GM10248 (cell line): Measurements from ENCODE around the gene NENF.

ENCODE experiments used
- CTCF ChIA-PET: fragments of 300-600 bp; sonication (Branson Sonifier 250); formaldehyde crosslinking; extraction: SDS; loops from one replicate; lab custom pipeline; 2021; ENCODE audit warnings: antibody characterized with exemption; lab: Yijun Ruan, JAX
- POLR2A ChIA-PET: fragments of 350-650 bp; sonication (Branson Sonifier 250); formaldehyde crosslinking; extraction: SDS; loops from one replicate; lab custom pipeline; 2020; ENCODE audit warnings: antibody characterized with exemption; lab: Yijun Ruan, JAX
- DNase-seq: peaks from one replicate; pipeline ENCODE4 v3.0.0; 2012; ENCODE audit errors: extremely low spot score
- TF ChIP-seq, protein P1 (sequence below): IDR thresholded peaks from 2 replicates; pipeline ENCODE4 v1.5.1; 2012; ENCODE audit warnings: mild to moderate bottlenecking, low read depth; ENCODE audit errors: extremely low read depth, missing control alignments, control extremely low read depth

NENF gene

GRCh38 chr1:212401042-212401441, 31.7 kb upstream of the NENF start:
- no peak for DNase-seq
- POLR2A ChIA-PET = no interaction called here
- TF ChIP-seq, protein P1, sequence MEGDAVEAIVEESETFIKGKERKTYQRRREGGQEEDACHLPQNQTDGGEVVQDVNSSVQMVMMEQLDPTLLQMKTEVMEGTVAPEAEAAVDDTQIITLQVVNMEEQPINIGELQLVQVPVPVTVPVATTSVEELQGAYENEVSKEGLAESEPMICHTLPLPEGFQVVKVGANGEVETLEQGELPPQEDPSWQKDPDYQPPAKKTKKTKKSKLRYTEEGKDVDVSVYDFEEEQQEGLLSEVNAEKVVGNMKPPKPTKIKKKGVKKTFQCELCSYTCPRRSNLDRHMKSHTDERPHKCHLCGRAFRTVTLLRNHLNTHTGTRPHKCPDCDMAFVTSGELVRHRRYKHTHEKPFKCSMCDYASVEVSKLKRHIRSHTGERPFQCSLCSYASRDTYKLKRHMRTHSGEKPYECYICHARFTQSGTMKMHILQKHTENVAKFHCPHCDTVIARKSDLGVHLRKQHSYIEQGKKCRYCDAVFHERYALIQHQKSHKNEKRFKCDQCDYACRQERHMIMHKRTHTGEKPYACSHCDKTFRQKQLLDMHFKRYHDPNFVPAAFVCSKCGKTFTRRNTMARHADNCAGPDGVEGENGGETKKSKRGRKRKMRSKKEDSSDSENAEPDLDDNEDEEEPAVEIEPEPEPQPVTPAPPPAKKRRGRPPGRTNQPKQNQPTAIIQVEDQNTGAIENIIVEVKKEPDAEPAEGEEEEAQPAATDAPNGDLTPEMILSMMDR = no peak
- CTCF ChIA-PET = no interaction called here

GRCh38 chr1:212401838-212402582, 30.7 kb upstream of the NENF start:
- ChIA-PET POLR2A (no interaction called here), CTCF (no interaction called here)
- no peak for DNase-seq
- TF ChIP-seq, protein P1 = no peak

DNA sequence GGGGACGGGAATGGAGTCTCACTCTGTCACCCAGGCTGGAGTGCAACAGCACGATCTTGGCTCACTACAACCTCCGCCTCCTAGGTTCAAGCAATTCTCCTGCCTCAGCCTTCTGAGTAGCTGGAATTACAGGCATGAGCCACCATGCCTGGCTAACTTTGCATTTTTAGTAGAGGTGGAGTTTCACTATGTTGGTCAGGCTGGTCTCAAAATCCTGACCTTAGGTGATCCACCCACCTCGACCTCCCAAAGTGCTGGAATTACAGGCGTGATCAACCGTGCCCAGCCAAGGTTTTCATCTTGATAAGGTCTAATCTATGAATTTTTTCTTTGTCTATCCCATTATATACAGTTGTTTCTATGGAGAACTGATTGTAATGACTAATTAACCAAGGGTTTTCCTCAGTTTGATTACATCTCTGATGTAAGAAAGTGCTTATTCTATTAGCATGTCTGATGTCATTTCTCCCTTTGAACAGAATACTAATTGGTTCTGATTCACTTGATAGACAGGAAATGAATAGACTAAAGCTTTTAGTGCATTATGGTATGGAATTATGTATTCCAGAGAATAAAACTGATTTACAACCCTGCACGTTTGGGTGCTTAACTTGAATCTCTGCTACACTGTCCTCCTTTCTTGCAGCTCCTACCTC, 29.9 kb upstream of the NENF start:
- DNase-seq = no peak
- TF ChIP-seq, protein P1 = no peak
- ChIA-PET POLR2A (no interaction called here), CTCF (no interaction called here)

DNA sequence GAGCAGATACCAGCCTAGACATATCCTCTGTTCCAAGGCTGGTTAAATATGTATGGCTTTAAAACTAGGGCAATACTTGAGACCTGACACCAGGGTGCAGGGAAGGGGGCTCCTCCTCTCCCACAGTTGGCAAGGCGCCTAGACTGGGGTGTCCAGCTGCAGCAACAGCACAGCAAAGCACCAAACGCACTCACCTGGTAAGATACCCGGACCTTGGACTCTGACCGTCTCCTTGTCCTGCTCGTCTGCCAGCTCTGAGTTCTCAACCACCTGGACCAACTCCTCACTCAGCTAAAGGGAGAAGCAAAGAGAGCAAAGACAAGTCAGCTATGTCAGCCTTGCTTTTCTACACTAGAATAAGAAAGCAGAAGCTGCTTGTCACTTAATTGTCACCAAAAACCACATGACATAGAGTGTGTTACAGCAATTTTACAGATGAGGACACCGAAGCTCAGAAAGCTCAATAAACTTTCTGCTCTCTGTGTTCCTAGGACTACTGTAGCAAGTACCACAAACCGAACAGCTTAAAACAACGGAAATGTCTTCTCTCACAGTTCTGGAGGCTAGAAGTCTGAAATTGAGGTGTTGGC, 22.4 kb upstream of the NENF start:
- no peak for DNase-seq
- ChIA-PET POLR2A (no interaction called here), CTCF (interaction anchor here (1.9 kb wide), 1 partner anchor 46 kb away, joined by 7 read pairs; no protein-coding TSS in a partner anchor)
- TF ChIP-seq, protein P1 = no peak

- ChIA-PET CTCF (interaction anchor here (1.8 kb wide), 1 partner anchor 43 kb away, joined by 8 read pairs; no protein-coding TSS in a partner anchor), POLR2A (no interaction called here)
- peak; percentile 42 for DNase-seq
- TF ChIP-seq, protein P1 = no peak
Measured at GRCh38 chr1:212412374-212412773, 20.3 kb upstream of the NENF start.

DNA sequence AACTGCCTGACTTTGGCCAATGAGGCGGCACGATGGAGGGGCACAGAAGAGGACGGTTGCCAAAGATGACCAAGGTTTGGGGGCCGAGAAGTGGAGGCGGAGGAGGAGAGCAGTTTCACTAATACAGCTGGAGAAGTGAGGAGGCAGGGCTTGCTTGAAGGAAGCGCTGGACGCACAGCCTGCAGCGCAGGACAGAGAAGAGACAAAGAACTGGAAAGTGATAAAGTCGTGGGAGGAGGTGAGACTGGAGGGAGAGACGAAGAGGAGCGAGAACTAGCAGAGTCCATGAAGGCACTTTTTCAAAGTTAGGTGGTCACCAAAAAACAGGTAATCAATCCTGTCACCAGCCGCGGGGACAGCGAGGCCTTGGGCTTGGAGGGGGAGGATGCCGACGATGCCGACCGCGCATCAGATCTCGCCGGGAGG, 18.8 kb upstream of the NENF start:
- ChIA-PET POLR2A (no interaction called here), CTCF (interaction anchor here (1.2 to 2.9 kb wide), 2 partner anchors 12 to 47 kb away, joined by 3 to 8 read pairs; no protein-coding TSS in a partner anchor)
- TF ChIP-seq, protein P1 = no peak
- peak; percentile 46 for DNase-seq
